WTC11 (cell line): ENCODE data around the gene SFMBT1. TPM values are rescaled to one million over a fixed set of nuclear protein-coding genes. Genes with fewer than 3 reads are reported as not detected.

Experiments
- ATAC-seq: fragments of 200-7000 bp; cut with Tn5 transposase; 2 replicates; pipeline ENCODE4 v1.10.0; 2021; ENCODE audit warnings: mild to moderate bottlenecking, moderate library complexity
- Bru-seq: library from RNA; stranded (reverse); fragments of 400-500 nt; gene quantifications from one replicate; lab custom pipeline; 2021; lab: Mats Ljungman, UMichigan
- CTCF ChIA-PET: fragments of 300-600 bp; sonication (Branson Sonifier 250); formaldehyde crosslinking; loops from one replicate; lab custom pipeline; 2021; ENCODE audit warnings: antibody characterized with exemption; lab: Charles Lee
- POLR2A ChIA-PET: fragments of 350-600 bp; sonication (Branson Sonifier 250); formaldehyde crosslinking; loops from one replicate; lab custom pipeline; 2021; ENCODE audit warnings: antibody characterized with exemption; lab: Charles Lee
- DNase-seq: peaks from one replicate; pipeline ENCODE4 v3.0.0; 2021; ENCODE audit warnings: low spot score
- H3K27ac Mint-ChIP-seq: 2 replicates; pipeline ENCODE4 v1.8.0; 2021; ENCODE audit warnings: mixed read lengths
- H3K27me3 Mint-ChIP-seq: 2 replicates; pipeline ENCODE4 v1.8.0; 2021; ENCODE audit warnings: low read depth, mild to moderate bottlenecking, moderate library complexity, mixed read lengths
- H3K36me3 Mint-ChIP-seq: 2 replicates; pipeline ENCODE4 v1.8.0; 2021; ENCODE audit warnings: mixed read lengths
- H3K4me1 Mint-ChIP-seq: 2 replicates; pipeline ENCODE4 v1.8.0; 2022; ENCODE audit warnings: mixed read lengths
- H3K4me3 Mint-ChIP-seq: 2 replicates; pipeline ENCODE4 v1.8.0; 2021; ENCODE audit warnings: mild to moderate bottlenecking, moderate library complexity, mixed read lengths
- H3K9me3 Mint-ChIP-seq: 2 replicates; pipeline ENCODE4 v1.8.0; 2021; ENCODE audit warnings: mixed read lengths
- AR ChIP-seq: fragments of 250-450 bp; sonication (Bioruptor Pico); IDR thresholded peaks from 2 replicates; pipeline ENCODE4 v1.9.0; 2021; ENCODE audit warnings: mild to moderate bottlenecking
- ATF1 ChIP-seq: sonication (generic); formaldehyde crosslinking; IDR thresholded peaks from 2 replicates; pipeline ENCODE4 v1.8.1; 2023; ENCODE audit warnings: mild to moderate bottlenecking, moderate library complexity, missing genetic modification reagents
- ATF2 ChIP-seq: sonication (generic); formaldehyde crosslinking; IDR thresholded peaks from 2 replicates; pipeline ENCODE4 v1.8.1; 2022; ENCODE audit warnings: low read depth, missing genetic modification reagents, borderline replicate concordance
- GTF2I ChIP-seq: fragments of 250-450 bp; sonication (Bioruptor Pico); conservative IDR thresholded peaks from 2 replicates; pipeline ENCODE4 v1.4.0; 2021; ENCODE audit warnings: mild to moderate bottlenecking
- HMGA2 ChIP-seq: fragments of 250-450 bp; sonication (Bioruptor Pico); IDR thresholded peaks from 2 replicates; pipeline ENCODE4 v1.4.0; 2021; ENCODE audit warnings: mild to moderate bottlenecking, moderate library complexity
- HMGXB4 ChIP-seq: sonication (generic); formaldehyde crosslinking; IDR thresholded peaks from 2 replicates; pipeline ENCODE4 v1.8.1; 2023; ENCODE audit warnings: mild to moderate bottlenecking, moderate library complexity, missing genetic modification reagents
- MLX ChIP-seq: sonication (generic); formaldehyde crosslinking; IDR thresholded peaks from 2 replicates; pipeline ENCODE4 v1.8.1; 2023; ENCODE audit warnings: mild to moderate bottlenecking, missing genetic modification reagents, moderate library complexity
- MXD4 ChIP-seq: fragments of 250-450 bp; sonication (Bioruptor Pico); IDR thresholded peaks from 2 replicates; pipeline ENCODE4 v1.8.0; 2021; ENCODE audit warnings: mild to moderate bottlenecking, moderate library complexity, borderline replicate concordance
- MYBL2 ChIP-seq: sonication (generic); formaldehyde crosslinking; IDR thresholded peaks from 2 replicates; pipeline ENCODE4 v1.8.1; 2023; ENCODE audit warnings: mild to moderate bottlenecking, moderate library complexity, missing genetic modification reagents
- NFE2L1 ChIP-seq: sonication (generic); formaldehyde crosslinking; IDR thresholded peaks from 2 replicates; pipeline ENCODE4 v1.8.1; 2023; ENCODE audit warnings: missing genetic modification reagents
- SMAD3 ChIP-seq: sonication (generic); formaldehyde crosslinking; IDR thresholded peaks from 2 replicates; pipeline ENCODE4 v1.8.0; 2022; ENCODE audit warnings: missing genetic modification reagents, mild to moderate bottlenecking, borderline replicate concordance
- USF1 ChIP-seq: sonication (generic); formaldehyde crosslinking; IDR thresholded peaks from 2 replicates; pipeline ENCODE4 v1.8.0; 2022; ENCODE audit warnings: mild to moderate bottlenecking, missing genetic modification reagents
- ZBTB43 ChIP-seq: sonication (generic); formaldehyde crosslinking; IDR thresholded peaks from 2 replicates; pipeline ENCODE4 v1.8.1; 2023; ENCODE audit warnings: mild to moderate bottlenecking, missing genetic modification reagents
- ZNF138 ChIP-seq: sonication (generic); formaldehyde crosslinking; conservative IDR thresholded peaks from 2 replicates; pipeline ENCODE4 v1.8.1; 2022; ENCODE audit warnings: mild to moderate bottlenecking, moderate library complexity, missing genetic modification reagents
- ZNF423 ChIP-seq: fragments of 250-450 bp; sonication (Bioruptor Pico); IDR thresholded peaks from 2 replicates; pipeline ENCODE4 v2.1.2; 2022; ENCODE audit warnings: mild to moderate bottlenecking, moderate library complexity
- ZNF512 ChIP-seq: sonication (generic); formaldehyde crosslinking; IDR thresholded peaks from 2 replicates; pipeline ENCODE4 v1.8.1; 2022; ENCODE audit warnings: missing genetic modification reagents, borderline replicate concordance
- ZSCAN18 ChIP-seq: fragments of 250-450 bp; sonication (Bioruptor Pico); IDR thresholded peaks from 2 replicates; pipeline ENCODE4 v2.1.2; 2022; ENCODE audit warnings: mild to moderate bottlenecking, moderate library complexity
- long read RNA-seq, 3 experiments: library from RNA in 1 of 3; library from capped mRNA in 1 of 3; library from polyadenylated mRNA in 1 of 3; unstranded in 2 of 3; stranded (forward) in 1 of 3; transcript quantifications; one replicate each; pipeline ENCODE4 v2.0.0, GENCODE V29; 2021
- total RNA-seq: library from RNA; stranded (reverse); gene quantifications from 3 replicates; pipeline ENCODE4 v1.2.3, GENCODE V29; 2021

SFMBT1 gene
- total RNA-seq (12.3 to 20.9 TPM (median 14.7 TPM) in 3 replicates), Bru-seq, nascent RNA (percentile 59 among the genes with signal in this experiment)
- long read RNA-seq, experiment 1, full-length matches to known transcripts: 33 of 74 reads
- long read RNA-seq, experiment 1, partial matches to known transcripts: 5 of 74 reads
- long read RNA-seq, experiment 1, other reads (novel, unspliced or antisense): 36 of 74 reads
- long read RNA-seq, experiment 2, partial matches to known transcripts: 4 of 8 reads
- long read RNA-seq, experiment 2, other reads (novel, unspliced or antisense): 4 of 8 reads
- long read RNA-seq, experiment 3, partial matches to known transcripts: 0 of 2 reads
- long read RNA-seq, experiment 3, other reads (novel, unspliced or antisense): 2 of 2 reads

- ChIA-PET CTCF (interaction anchor here (0.6 to 2.8 kb wide), 8 partner anchors 24 to 225 kb away, joined by 3 to 9 read pairs (median 6); no protein-coding TSS in a partner anchor), POLR2A (no interaction called here)
- peak; percentile 49 for DNase-seq
- no peak within 1 kb of the TSS for H3K27ac Mint-ChIP-seq
- TF ChIP-seq ZNF512 (CRISPR knock-in tag) (no peak), MYBL2 (CRISPR knock-in tag) (no peak), ZSCAN18 (CRISPR knock-in tag) (no peak), ATF1 (CRISPR knock-in tag) (no peak), MXD4 (CRISPR knock-in tag) (no peak), HMGXB4 (CRISPR knock-in tag) (no peak; the same call in 1 of the 2 replicates), ZBTB43 (CRISPR knock-in tag) (no peak), GTF2I (CRISPR knock-in tag) (no peak), USF1 (CRISPR knock-in tag) (no peak), ATF2 (CRISPR knock-in tag) (no peak), ZNF423 (CRISPR knock-in tag) (no peak), SMAD3 (no peak), ZNF138 (no peak), HMGA2 (CRISPR knock-in tag) (no peak), AR (CRISPR knock-in tag) (no peak), NFE2L1 (CRISPR knock-in tag) (no peak), MLX (CRISPR knock-in tag) (no peak)
- no peaks in the 10 kb centered on the region for H3K36me3 Mint-ChIP-seq
- peak within 1 kb of the TSS; percentile 90 for H3K4me3 Mint-ChIP-seq
- H3K4me1 Mint-ChIP-seq: peaks cover 32% of the 10 kb centered on the region
- ATAC-seq: peak; percentile 18
- no peaks in the 10 kb centered on the region for H3K9me3 Mint-ChIP-seq
- H3K27me3 Mint-ChIP-seq: peaks cover 42% of the 10 kb centered on the region
Measured at GRCh38 chr3:53045518-53046170, at the start of gene SFMBT1. Gene SFMBT1, minus strand, starts transcription at chr3:53046073. Its CDS starts 76,945 bp downstream, at chr3:52969128.
